Measurements from ENCODE around the gene EPHA10.

GRCh38 chr1:37688926-37689325, 76.0 kb downstream of the EPHA10 start:
- TF ChIP-seq ARNTL (CRISPR knock-in tag; IDR thresholded peaks at IDR 0.05; ENCODE audit: borderline replicate concordance, low read depth) = no peak
- no peak for TF ChIP-seq OSR1 (CRISPR knock-in tag; IDR thresholded peaks at IDR 0.05)
- TF ChIP-seq ZNF70 (CRISPR knock-in tag; IDR thresholded peaks at IDR 0.05) = no peak
- TF ChIP-seq ZFP30 (CRISPR knock-in tag; IDR thresholded peaks at IDR 0.05) = no peak
- TF ChIP-seq ZNF8 (CRISPR knock-in tag; IDR thresholded peaks at IDR 0.05) = no peak
- no peak for TF ChIP-seq CREB5 (CRISPR knock-in tag; IDR thresholded peaks at IDR 0.05; ENCODE audit: low read depth)
- TF ChIP-seq BACH2 (CRISPR knock-in tag; IDR thresholded peaks at IDR 0.05; ENCODE audit: borderline replicate concordance) = no peak
- TF ChIP-seq GLIS3 (CRISPR knock-in tag; IDR thresholded peaks at IDR 0.05) = no peak
- no peak for TF ChIP-seq TSHZ2 (CRISPR knock-in tag; IDR thresholded peaks at IDR 0.05)
- TF ChIP-seq ZFP3 (CRISPR knock-in tag; IDR thresholded peaks at IDR 0.05) = no peak
- TF ChIP-seq POU6F1 (CRISPR knock-in tag; IDR thresholded peaks at IDR 0.05; ENCODE audit: borderline replicate concordance, low read depth) = no peak
- no peak for TF ChIP-seq ZC3H10 (CRISPR knock-in tag; IDR thresholded peaks at IDR 0.05)
- no peak for TF ChIP-seq ESRRG (CRISPR knock-in tag; IDR thresholded peaks at IDR 0.05)
- TF ChIP-seq SNAI2 (CRISPR knock-in tag; IDR thresholded peaks at IDR 0.05) = no peak
